ENCODE measurements around the gene C1orf159. TPM values are rescaled to one million over a fixed set of nuclear protein-coding genes. Genes with fewer than 3 reads are reported as not detected.

Gene C1orf159
- total and polyA plus RNA-seq, 4 donors, result 9.5 to 19.2 (median 13.3) TPM

DNA sequence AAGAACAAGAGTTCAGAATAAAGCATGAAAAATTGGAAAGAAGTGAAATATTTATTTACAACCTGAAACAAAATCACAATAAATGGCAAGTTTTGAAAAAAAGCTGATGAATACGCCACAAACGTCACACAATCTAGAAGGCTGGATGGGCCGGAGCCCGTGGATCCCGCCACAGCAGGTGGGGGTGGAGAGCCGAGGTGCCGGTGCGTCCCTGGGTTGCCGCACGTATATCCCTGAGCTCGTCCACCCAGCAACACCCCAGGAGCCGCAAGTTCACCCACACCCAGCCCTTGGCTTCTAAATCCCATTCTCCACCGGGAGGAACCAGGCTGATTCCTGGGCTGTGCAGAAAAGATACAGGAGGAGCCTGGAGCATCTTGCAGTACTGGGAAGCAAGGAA, 32.2 kb upstream of the C1orf159 start:
- ATAC-seq (ENCODE audit: insufficient read depth, low FRiP score), result no peak
- H3K27ac ChIP-seq (ENCODE audit: low read depth in 1 of 2, low read length in 1 of 2), result no peak overlapping the region
- TF ChIP-seq CTCF (IDR thresholded peaks at IDR 0.05; ENCODE audit: control extremely low read depth, extremely low read depth), result no peak
- no peak overlapping the region for H3K9ac ChIP-seq (ENCODE audit: insufficient read depth in 1 of 2, low read length in 2 of 2)
- H3K4me3 ChIP-seq, result no peak overlapping the region
- 92 to 94% methylated on average over 13 of the region's 13 CpGs for WGBS, 2 donors
- DNase-seq, result no peak
- H3K4me1 ChIP-seq (ENCODE audit: control insufficient read depth in 5 of 5, insufficient read depth in 5 of 5, low read length in 5 of 5), result no peaks in the 10 kb centered on the region
- H3K36me3 ChIP-seq (ENCODE audit: control insufficient read depth in 4 of 4, insufficient read depth in 4 of 4, low read length in 4 of 4), result no peaks in the 10 kb centered on the region
- no peaks in the 10 kb centered on the region for H3K9me3 ChIP-seq (ENCODE audit: control insufficient read depth in 4 of 4, insufficient read depth in 3 of 4, low read length in 3 of 4)
- peaks cover 0 to 6% (median 0%) of the 10 kb centered on the region in 3 donors for H3K27me3 ChIP-seq (ENCODE audit: control insufficient read depth in 3 of 3, insufficient read depth in 3 of 3, low read length in 2 of 3)

GRCh38 chr1:1146596-1146995, 30.7 kb upstream of the C1orf159 start:
- Histone ChIP-seq H3K27ac (ENCODE audit: low read depth in 1 of 2, low read length in 1 of 2) (no peak overlapping the region), H3K27me3 (ENCODE audit: control insufficient read depth in 3 of 3, insufficient read depth in 3 of 3, low read length in 2 of 3) (peaks cover 0 to 6% (median 0%) of the 10 kb centered on the region in 3 donors), H3K9me3 (ENCODE audit: control insufficient read depth in 4 of 4, insufficient read depth in 3 of 4, low read length in 3 of 4) (no peaks in the 10 kb centered on the region), H3K36me3 (ENCODE audit: control insufficient read depth in 4 of 4, insufficient read depth in 4 of 4, low read length in 4 of 4) (no peaks in the 10 kb centered on the region), H3K4me1 (ENCODE audit: control insufficient read depth in 5 of 5, insufficient read depth in 5 of 5, low read length in 5 of 5) (no peaks in the 10 kb centered on the region), H3K4me3 (no peak overlapping the region), H3K9ac (ENCODE audit: insufficient read depth in 1 of 2, low read length in 2 of 2) (no peak overlapping the region)
- 93 to 99% methylated on average over 15 of the region's 15 CpGs for WGBS, 2 donors
- no peak for DNase-seq
- no peak for ATAC-seq (ENCODE audit: insufficient read depth, low FRiP score)
- no peak for TF ChIP-seq CTCF (IDR thresholded peaks at IDR 0.05; ENCODE audit: control extremely low read depth, extremely low read depth)

GRCh38 chr1:1146026-1146425, 30.1 kb upstream of the C1orf159 start:
- ATAC-seq (ENCODE audit: insufficient read depth, low FRiP score), result no peak
- Histone ChIP-seq H3K9me3 (ENCODE audit: control insufficient read depth in 4 of 4, insufficient read depth in 3 of 4, low read length in 3 of 4) (no peaks in the 10 kb centered on the region), H3K4me3 (no peak overlapping the region), H3K27ac (ENCODE audit: low read depth in 1 of 2, low read length in 1 of 2) (no peak overlapping the region), H3K27me3 (ENCODE audit: control insufficient read depth in 3 of 3, insufficient read depth in 3 of 3, low read length in 2 of 3) (peaks cover 0 to 6% (median 0%) of the 10 kb centered on the region in 3 donors), H3K9ac (ENCODE audit: insufficient read depth in 1 of 2, low read length in 2 of 2) (no peak overlapping the region), H3K4me1 (ENCODE audit: control insufficient read depth in 5 of 5, insufficient read depth in 5 of 5, low read length in 5 of 5) (no peaks in the 10 kb centered on the region), H3K36me3 (ENCODE audit: control insufficient read depth in 4 of 4, insufficient read depth in 4 of 4, low read length in 4 of 4) (no peaks in the 10 kb centered on the region)
- TF ChIP-seq CTCF (IDR thresholded peaks at IDR 0.05; ENCODE audit: control extremely low read depth, extremely low read depth), result no peak
- DNase-seq, result no peak
- WGBS, 2 donors, result 88 to 93% methylated on average over 14 of the region's 14 CpGs

GRCh38 chr1:1145547-1145914, 29.6 kb upstream of the C1orf159 start:
- no peak overlapping the region for H3K9ac ChIP-seq (ENCODE audit: insufficient read depth in 1 of 2, low read length in 2 of 2)
- TF ChIP-seq CTCF (IDR thresholded peaks at IDR 0.05; ENCODE audit: control extremely low read depth, extremely low read depth), result no peak

More at GRCh38 chr1:1145547-1145914, 29.6 kb upstream of the C1orf159 start:
- no peaks in the 10 kb centered on the region for H3K36me3 ChIP-seq (ENCODE audit: control insufficient read depth in 4 of 4, insufficient read depth in 4 of 4, low read length in 4 of 4)
- no peak overlapping the region for H3K27ac ChIP-seq (ENCODE audit: low read depth in 1 of 2, low read length in 1 of 2)
- no peak overlapping the region for H3K4me3 ChIP-seq
- WGBS, 2 donors, result 85 to 93% methylated on average over 9 of the region's 9 CpGs
- peaks cover 0 to 6% (median 3%) of the 10 kb centered on the region in 3 donors for H3K27me3 ChIP-seq (ENCODE audit: control insufficient read depth in 3 of 3, insufficient read depth in 3 of 3, low read length in 2 of 3)
- no peak for ATAC-seq (ENCODE audit: insufficient read depth, low FRiP score)
- no peaks in the 10 kb centered on the region for H3K4me1 ChIP-seq (ENCODE audit: control insufficient read depth in 5 of 5, insufficient read depth in 5 of 5, low read length in 5 of 5)
- no peak for DNase-seq
- H3K9me3 ChIP-seq (ENCODE audit: control insufficient read depth in 4 of 4, insufficient read depth in 3 of 4, low read length in 3 of 4), result no peaks in the 10 kb centered on the region
